B cell (primary cell): ENCODE results near the gene SLC15A2. TPM values are rescaled to one million over a fixed set of nuclear protein-coding genes. Genes with fewer than 3 reads are reported as not detected.

Experiments
- ATAC-seq: fragments of 200-7000 bp; cut with Tn5 transposase; one replicate; pipeline ENCODE4 v1.10.0; 2021; ENCODE audit warnings: low read depth, mild to moderate bottlenecking, moderate number of reproducible peaks, moderate library complexity
- CTCF ChIA-PET: fragments of 350-600 bp; sonication (Branson Sonifier 250); formaldehyde crosslinking; loops from one replicate; lab custom pipeline; 2021; ENCODE audit warnings: antibody characterized with exemption, inconsistent platforms; lab: Charles Lee
- POLR2A ChIA-PET: fragments of 350-600 bp; sonication (Branson Sonifier 250); formaldehyde crosslinking; loops from one replicate; lab custom pipeline; 2021; ENCODE audit warnings: antibody characterized with exemption; lab: Charles Lee
- DNase-seq: peaks from one replicate; pipeline ENCODE4 v3.0.0; 2013
- H2AFZ ChIP-seq: 2 replicates; pipeline ENCODE4 v1.6.1; 2012; ENCODE audit warnings: mild to moderate bottlenecking, low read depth, low read length; ENCODE audit not compliant: insufficient read depth, poor library complexity, severe bottlenecking
- H3K27ac ChIP-seq, 2 donors: 1 replicate in 1 of 2; 2 replicates in 1 of 2; pipeline ENCODE4 v1.5.1; 2012 to 2013; ENCODE audit warnings: low read length in 2 of 2, mild to moderate bottlenecking in 2 of 2, moderate library complexity in 1 of 2
- H3K27me3 ChIP-seq, 4 experiments: fragments of 200-600 bp in 1 of 4; sonication (generic) in 1 of 4; replicated peaks in 1 of 4; 1 replicate in 2 of 4; 2 replicates in 2 of 4; pipeline versions ENCODE4 v1.6.1 to v1.7.0; 2013 to 2016; ENCODE audit warnings: low read length in 3 of 4, mild to moderate bottlenecking in 2 of 4, mixed read lengths in 1 of 4, moderate library complexity in 1 of 4; ENCODE audit not compliant: insufficient read depth in 4 of 4, control insufficient read depth in 3 of 4; ENCODE audit errors: control extremely low read depth in 1 of 4
- H3K36me3 ChIP-seq, 2 experiments: replicated peaks in 1 of 2; 1 replicate in 1 of 2; 2 replicates in 1 of 2; pipeline versions ENCODE4 v1.6.1 to v1.7.1; 2013; ENCODE audit warnings: low read length in 1 of 2; ENCODE audit not compliant: insufficient read depth in 2 of 2, control insufficient read depth in 1 of 2; ENCODE audit errors: control extremely low read depth in 1 of 2, extremely low read depth in 1 of 2
- H3K4me1 ChIP-seq, 2 donors: fragments of 200-600 bp in 1 of 2; sonication (generic) in 1 of 2; 1 replicate in 1 of 2; 2 replicates in 1 of 2; pipeline versions ENCODE4 v1.5.1 to v1.6.1; 2013 to 2017; ENCODE audit warnings: low read length in 2 of 2; ENCODE audit not compliant: control insufficient read depth in 2 of 2, insufficient read depth in 2 of 2
- H3K4me2 ChIP-seq: replicated peaks from 2 replicates; pipeline ENCODE3; 2012; ENCODE audit warnings: mild to moderate bottlenecking, low read depth, low read length; ENCODE audit not compliant: poor library complexity, severe bottlenecking
- H3K4me3 ChIP-seq, 5 experiments: fragments of 200-600 bp in 1 of 5; sonication (generic) in 1 of 5; 1 replicate in 3 of 5; 2 replicates in 2 of 5; pipeline versions ENCODE4 v1.5.1 to v1.7.0; 2011 to 2016; ENCODE audit warnings: low read length in 4 of 5, mild to moderate bottlenecking in 4 of 5, low read depth in 2 of 5, control low read depth in 1 of 5, moderate library complexity in 1 of 5; ENCODE audit not compliant: insufficient read depth in 1 of 5; ENCODE audit errors: control extremely low read depth in 1 of 5, extremely low read depth in 1 of 5
- H3K79me2 ChIP-seq: fragments of 200-600 bp; sonication (generic); one replicate; pipeline ENCODE4 v1.6.0; 2016; ENCODE audit warnings: low read length; ENCODE audit not compliant: control insufficient read depth, insufficient read depth
- H3K9ac ChIP-seq: fragments of 200-600 bp; sonication (generic); 2 replicates; pipeline ENCODE4 v1.6.1; 2017; ENCODE audit warnings: mild to moderate bottlenecking, low read length, moderate library complexity
- H3K9me3 ChIP-seq, 3 donors: one replicate each; pipeline versions ENCODE4 v1.6.1 to v1.7.1; 2013; ENCODE audit warnings: low read length in 2 of 3; ENCODE audit not compliant: control insufficient read depth in 2 of 3, insufficient read depth in 1 of 3; ENCODE audit errors: control extremely low read depth in 1 of 3
- H4K20me1 ChIP-seq: 2 replicates; pipeline ENCODE4 v1.6.0; 2012; ENCODE audit warnings: mild to moderate bottlenecking, low read length; ENCODE audit not compliant: insufficient read depth, control insufficient read depth, poor library complexity, severe bottlenecking
- H3K27ac Mint-ChIP-seq: one replicate; pipeline ENCODE4 v1.8.0; 2021; ENCODE audit warnings: mixed read lengths
- H3K27me3 Mint-ChIP-seq: one replicate; pipeline ENCODE4 v1.8.0; 2021; ENCODE audit warnings: mixed read lengths
- H3K4me1 Mint-ChIP-seq: one replicate; pipeline ENCODE4 v1.8.0; 2021; ENCODE audit warnings: mixed read lengths
- H3K4me3 Mint-ChIP-seq: one replicate; pipeline ENCODE4 v1.8.0; 2021; ENCODE audit warnings: mixed read lengths
- H3K9me3 Mint-ChIP-seq: one replicate; pipeline ENCODE4 v1.8.0; 2022; ENCODE audit warnings: mixed read lengths; ENCODE audit not compliant: insufficient read depth
- EZH2 ChIP-seq: IDR thresholded peaks from 2 replicates; pipeline ENCODE4 v1.6.1; 2012; ENCODE audit warnings: borderline replicate concordance, low read depth, mild to moderate bottlenecking, moderate library complexity, low read length; ENCODE audit not compliant: insufficient read depth, poor library complexity, severe bottlenecking
- WGBS: methylation state at CpG from one replicate; pipeline ENCODE4 v1.1.5; 2013; ENCODE audit warnings: missing lambda C conversion rate; ENCODE audit not compliant: insufficient coverage; 5-methylcytosine and 5-hydroxymethylcytosine counted together
- intact Hi-C: fragments of 100-400 bp; cut with micrococcal nuclease; formaldehyde crosslinking; loops from one replicate; pipeline ENCODE4 v1.10.0; 2022
- polyA plus RNA-seq: library from polyadenylated mRNA; depleted of rRNA; stranded (reverse); fragments of >200 nt; gene quantifications from 2 replicates; pipeline ENCODE4 v1.2.3, GENCODE V29; 2012
- total RNA-seq, 2 donors: library from RNA; stranded (reverse); fragments of 120-200 nt in 1 of 2; gene quantifications; 1 replicate in 1 of 2; 2 replicates in 1 of 2; pipeline versions ENCODE4 v1.2.3 to v1.2.4, GENCODE V29; 2013 to 2022
- TF ChIP-seq, protein P1 (sequence below): fragments of 200-600 bp; IDR thresholded peaks from one replicate; pipeline ENCODE4 v1.8.0; 2022; ENCODE audit warnings: antibody characterized with exemption, mild to moderate bottlenecking

SLC15A2 gene
- total and polyA plus RNA-seq, 2 donors (not counting 1 experiment from before 2014, with no cell fraction given), result 13.1 to 16.9 TPM

DNA sequence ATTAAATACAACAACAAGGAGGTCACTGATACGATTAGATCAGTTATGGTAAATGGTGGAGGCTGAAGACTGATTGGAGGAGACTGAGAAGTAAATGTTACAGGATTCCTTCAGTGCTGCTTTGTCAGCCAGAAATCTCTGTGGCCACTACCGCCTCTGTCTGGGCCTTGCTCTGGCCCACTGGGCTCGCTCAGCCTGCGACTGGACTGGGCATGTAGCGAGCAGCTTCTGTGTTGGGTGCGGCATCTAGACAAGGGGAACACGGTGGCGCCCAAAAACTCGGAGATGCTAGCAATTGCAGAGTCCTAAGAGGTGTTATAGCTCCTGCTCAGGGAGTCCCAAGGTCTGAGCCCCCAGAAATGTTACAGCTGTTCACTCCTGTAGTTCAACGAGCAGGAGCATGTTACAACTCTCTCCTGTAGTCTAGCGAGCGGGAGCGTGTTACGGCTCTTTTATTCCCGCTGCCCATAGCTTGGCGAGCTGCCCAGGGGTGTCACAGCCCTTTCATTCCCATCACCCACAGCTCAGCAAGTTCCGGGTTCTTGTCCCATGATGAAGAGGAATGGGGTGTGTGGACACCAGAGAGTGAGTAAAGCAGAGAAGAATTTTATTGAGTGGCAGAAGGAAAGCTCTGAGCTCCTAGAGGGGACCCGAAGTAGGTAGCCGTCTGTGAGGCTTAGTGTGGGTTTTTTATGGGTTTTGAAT, 24.7 kb downstream of the SLC15A2 start:
- no peak overlapping the region for H3K27ac Mint-ChIP-seq
- TF ChIP-seq, protein P1, sequence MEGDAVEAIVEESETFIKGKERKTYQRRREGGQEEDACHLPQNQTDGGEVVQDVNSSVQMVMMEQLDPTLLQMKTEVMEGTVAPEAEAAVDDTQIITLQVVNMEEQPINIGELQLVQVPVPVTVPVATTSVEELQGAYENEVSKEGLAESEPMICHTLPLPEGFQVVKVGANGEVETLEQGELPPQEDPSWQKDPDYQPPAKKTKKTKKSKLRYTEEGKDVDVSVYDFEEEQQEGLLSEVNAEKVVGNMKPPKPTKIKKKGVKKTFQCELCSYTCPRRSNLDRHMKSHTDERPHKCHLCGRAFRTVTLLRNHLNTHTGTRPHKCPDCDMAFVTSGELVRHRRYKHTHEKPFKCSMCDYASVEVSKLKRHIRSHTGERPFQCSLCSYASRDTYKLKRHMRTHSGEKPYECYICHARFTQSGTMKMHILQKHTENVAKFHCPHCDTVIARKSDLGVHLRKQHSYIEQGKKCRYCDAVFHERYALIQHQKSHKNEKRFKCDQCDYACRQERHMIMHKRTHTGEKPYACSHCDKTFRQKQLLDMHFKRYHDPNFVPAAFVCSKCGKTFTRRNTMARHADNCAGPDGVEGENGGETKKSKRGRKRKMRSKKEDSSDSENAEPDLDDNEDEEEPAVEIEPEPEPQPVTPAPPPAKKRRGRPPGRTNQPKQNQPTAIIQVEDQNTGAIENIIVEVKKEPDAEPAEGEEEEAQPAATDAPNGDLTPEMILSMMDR, result no peak
- TF ChIP-seq EZH2, result no peak
- no peak overlapping the region for H2AFZ ChIP-seq
- H3K4me3 Mint-ChIP-seq, result no peak overlapping the region
- no peak overlapping the region for H3K4me2 ChIP-seq
- no peaks in the 10 kb centered on the region for H3K9me3 Mint-ChIP-seq
- no peak overlapping the region for H3K4me3 ChIP-seq
- intact Hi-C loops, result no loop called here
- H3K27me3 Mint-ChIP-seq, result no peaks in the 10 kb centered on the region
- H3K4me1 ChIP-seq, result no peaks in the 10 kb centered on the region
- no peaks in the 10 kb centered on the region for H3K79me2 ChIP-seq
- ATAC-seq, result no peak
- POLR2A ChIA-PET, result interaction anchor here (0.6 kb wide), 1 partner anchor 152 kb away, joined by 4 read pairs; no protein-coding TSS in a partner anchor
- no peak for DNase-seq
- H3K9me3 ChIP-seq, result peaks cover 0 to 3% (median 0%) of the 10 kb centered on the region in 3 donors
- H3K27ac ChIP-seq, result no peak overlapping the region
- CTCF ChIA-PET, result interaction anchor here (0.6 kb wide), 1 partner anchor 604 kb away, joined by 3 read pairs; no protein-coding TSS in a partner anchor
- peaks cover under 1% of the 10 kb centered on the region for H3K4me1 Mint-ChIP-seq
- over 99% methylated on average over 16 of the region's 19 CpGs for WGBS
- no peaks in the 10 kb centered on the region for H3K27me3 ChIP-seq
- H3K9ac ChIP-seq, result no peak overlapping the region
- peaks cover 9 to 78% of the 10 kb centered on the region in 2 experiments for H3K36me3 ChIP-seq
- no peaks in the 10 kb centered on the region for H4K20me1 ChIP-seq

DNA sequence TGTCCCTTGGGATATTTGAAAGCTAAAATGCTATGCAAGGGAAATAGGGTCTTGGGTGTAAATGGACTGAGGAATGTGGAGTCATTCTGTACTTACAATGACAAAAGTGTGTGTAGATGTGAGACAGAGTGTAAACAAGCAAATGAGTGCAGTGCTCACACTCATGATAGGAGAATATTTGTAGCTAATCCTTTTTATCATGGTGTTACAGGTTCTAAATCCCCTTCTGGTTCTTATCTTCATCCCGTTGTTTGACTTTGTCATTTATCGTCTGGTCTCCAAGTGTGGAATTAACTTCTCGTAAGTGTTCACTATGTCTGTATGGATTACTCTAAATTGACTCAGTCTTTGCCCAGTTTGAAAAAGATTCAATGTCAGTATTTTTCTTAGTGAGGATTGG, 30.5 kb downstream of the SLC15A2 start:
- peaks cover 27 to 71% of the 10 kb centered on the region in 2 experiments for H3K36me3 ChIP-seq
- CTCF ChIA-PET, result no interaction called here

More for the DNA sequence above, 30.5 kb downstream of the SLC15A2 start:
- Histone ChIP-seq H2AFZ (no peak overlapping the region), H3K27ac (no peak overlapping the region), H4K20me1 (no peaks in the 10 kb centered on the region), H3K4me3 (no peak overlapping the region), H3K4me2 (no peak overlapping the region), H3K79me2 (no peaks in the 10 kb centered on the region), H3K27me3 (no peaks in the 10 kb centered on the region), H3K9ac (no peak overlapping the region), H3K4me1 (no peaks in the 10 kb centered on the region), H3K9me3 (peaks cover 0 to 2% (median 1%) of the 10 kb centered on the region in 3 donors)
- H3K9me3 Mint-ChIP-seq, result no peaks in the 10 kb centered on the region
- intact Hi-C loops, result no loop called here
- POLR2A ChIA-PET, result no interaction called here
- H3K27ac Mint-ChIP-seq, result no peak overlapping the region
- H3K4me3 Mint-ChIP-seq, result no peak overlapping the region
- TF ChIP-seq EZH2, result no peak
- TF ChIP-seq, protein P1, result no peak
- H3K4me1 Mint-ChIP-seq, result no peaks in the 10 kb centered on the region
- WGBS, result 100% methylated on average over 3 of the region's 3 CpGs
- ATAC-seq (no peak), DNase-seq (no peak)
- no peaks in the 10 kb centered on the region for H3K27me3 Mint-ChIP-seq
